IPS DF 6.9 (cell line): ENCODE measurements around the gene FAM47E.

Source experiments
- DNase-seq: peaks from one replicate; pipeline ENCODE4 v3.0.0-alpha.2; 2013; ENCODE audit warnings: low read depth, low spot score
- H3K27ac ChIP-seq: one replicate; pipeline ENCODE4 v1.5.1; 2013; ENCODE audit warnings: low read length, control low read depth
- H3K27me3 ChIP-seq: 2 replicates; pipeline ENCODE4 v1.6.1; 2013; ENCODE audit warnings: mild to moderate bottlenecking, low read length; ENCODE audit not compliant: control insufficient read depth, insufficient read depth
- H3K36me3 ChIP-seq: 2 replicates; pipeline ENCODE4 v1.6.1; 2013; ENCODE audit warnings: low read length; ENCODE audit not compliant: control insufficient read depth, insufficient read depth
- H3K4me1 ChIP-seq: 2 replicates; pipeline ENCODE4 v1.6.1; 2013; ENCODE audit warnings: low read length; ENCODE audit not compliant: control insufficient read depth, insufficient read depth
- H3K4me3 ChIP-seq: 2 replicates; pipeline ENCODE4 v1.5.1; 2013; ENCODE audit warnings: mild to moderate bottlenecking, low read length
- H3K9me3 ChIP-seq: 2 replicates; pipeline ENCODE4 v1.6.1; 2013; ENCODE audit warnings: low read length, inconsistent platforms; ENCODE audit not compliant: control insufficient read depth, insufficient read depth
- WGBS: extraction: QIAGEN DNeasy Blood & Tissue Kit; methylation state at CpG from one replicate; pipeline ENCODE4 v1.1.7; 2013; ENCODE audit warnings: mixed read lengths, missing lambda C conversion rate; ENCODE audit not compliant: insufficient read length, insufficient coverage; 5-methylcytosine and 5-hydroxymethylcytosine counted together

Gene FAM47E

GRCh38 chr4:76251441-76252270, at the start of gene FAM47E:
TSS of gene FAM47E (plus strand) at chr4:76251721. CDS start at chr4:76251747, 26 bp downstream.
- Histone ChIP-seq H3K9me3 (no peaks in the 10 kb centered on the region), H3K4me1 (0 out of 2 replicates have a peak, but pooled peaks cover 2% of the 10 kb centered on the region), H3K27me3 (no peaks in the 10 kb centered on the region), H3K27ac (no peak within 1 kb of the TSS), H3K36me3 (no peaks in the 10 kb centered on the region), H3K4me3 (peak within 1 kb of the TSS; percentile 29; the same call in 1 of the 2 replicates)
- peak; percentile 84 for DNase-seq
- no CpG with 5 or more reads among the region's 68 CpGs for WGBS

GRCh38 chr4:76203541-76203940, 48.0 kb upstream of the FAM47E start:
- Histone ChIP-seq H3K36me3 (no peaks in the 10 kb centered on the region), H3K27me3 (no peaks in the 10 kb centered on the region), H3K27ac (no peak overlapping the region), H3K4me1 (no peaks in the 10 kb centered on the region), H3K4me3 (no peak overlapping the region), H3K9me3 (no peaks in the 10 kb centered on the region)
- no CpG with 5 or more reads among the region's 4 CpGs for WGBS
- DNase-seq = no peak

- no peaks in the 10 kb centered on the region for H3K27me3 ChIP-seq
- H3K27ac ChIP-seq = no peak overlapping the region
These were observed 46.6 kb upstream of the FAM47E start for GRCh38 chr4:76204936-76205335.

GRCh38 chr4:76205476-76205875, 46.0 kb upstream of the FAM47E start:
- H3K36me3 ChIP-seq = no peaks in the 10 kb centered on the region
- no peaks in the 10 kb centered on the region for H3K4me1 ChIP-seq
- no peak overlapping the region for H3K4me3 ChIP-seq
- H3K27me3 ChIP-seq = no peaks in the 10 kb centered on the region
- H3K9me3 ChIP-seq = no peaks in the 10 kb centered on the region
- no peak for DNase-seq
- no peak overlapping the region for H3K27ac ChIP-seq

More at GRCh38 chr4:76204936-76205335, 46.6 kb upstream of the FAM47E start:
- DNase-seq = no peak
- Histone ChIP-seq H3K9me3 (no peaks in the 10 kb centered on the region), H3K4me1 (no peaks in the 10 kb centered on the region), H3K4me3 (no peak overlapping the region), H3K36me3 (no peaks in the 10 kb centered on the region)
- WGBS = no CpG with 5 or more reads among the region's 1 CpG

GRCh38 chr4:76206222-76206942, 45.1 kb upstream of the FAM47E start:
- WGBS = no CpG with 5 or more reads among the region's 7 CpGs
- no peaks in the 10 kb centered on the region for H3K9me3 ChIP-seq
- H3K27ac ChIP-seq = no peak overlapping the region
- no peaks in the 10 kb centered on the region for H3K27me3 ChIP-seq
- no peaks in the 10 kb centered on the region for H3K4me1 ChIP-seq
- no peaks in the 10 kb centered on the region for H3K36me3 ChIP-seq
- H3K4me3 ChIP-seq = no peak overlapping the region
- no peak for DNase-seq

- no peak for DNase-seq
- no peaks in the 10 kb centered on the region for H3K4me1 ChIP-seq
- no peaks in the 10 kb centered on the region for H3K9me3 ChIP-seq
- H3K36me3 ChIP-seq = no peaks in the 10 kb centered on the region
- no peak overlapping the region for H3K4me3 ChIP-seq
- H3K27me3 ChIP-seq = no peaks in the 10 kb centered on the region
- H3K27ac ChIP-seq = no peak overlapping the region
These were observed 44.0 kb upstream of the FAM47E start for GRCh38 chr4:76207549-76207948.

- WGBS = 100% methylated on average over 1 of the region's 9 CpGs
- no peak for DNase-seq
- Histone ChIP-seq H3K4me3 (no peak overlapping the region), H3K9me3 (no peaks in the 10 kb centered on the region), H3K27me3 (no peaks in the 10 kb centered on the region), H3K4me1 (0 out of 2 replicates have a peak, but pooled peaks cover 2% of the 10 kb centered on the region), H3K36me3 (no peaks in the 10 kb centered on the region), H3K27ac (no peak overlapping the region)
These were observed 43.3 kb upstream of the FAM47E start for GRCh38 chr4:76208005-76208765.

GRCh38 chr4:76209881-76210280, 41.6 kb upstream of the FAM47E start:
- no peaks in the 10 kb centered on the region for H3K36me3 ChIP-seq
- H3K27ac ChIP-seq = no peak overlapping the region
- WGBS = no CpG with 5 or more reads among the region's 4 CpGs
- no peaks in the 10 kb centered on the region for H3K9me3 ChIP-seq
- H3K27me3 ChIP-seq = no peaks in the 10 kb centered on the region
- no peak overlapping the region for H3K4me3 ChIP-seq
- H3K4me1 ChIP-seq = peaks cover 5% of the 10 kb centered on the region; the same call in 1 of the 2 replicates
- DNase-seq = no peak

- no peak overlapping the region for H3K4me3 ChIP-seq
- WGBS = no CpG with 5 or more reads among the region's 4 CpGs
- DNase-seq = no peak
- no peaks in the 10 kb centered on the region for H3K36me3 ChIP-seq
- H3K27ac ChIP-seq = no peak overlapping the region
- H3K9me3 ChIP-seq = no peaks in the 10 kb centered on the region
- H3K4me1 ChIP-seq = peaks cover 5% of the 10 kb centered on the region; the same call in 1 of the 2 replicates
- no peaks in the 10 kb centered on the region for H3K27me3 ChIP-seq
These were observed 41.1 kb upstream of the FAM47E start for GRCh38 chr4:76210452-76210851.
